ENCODE data around the gene CCDC121.

GRCh38 chr2:27621524-27621923 lies 7.3 kb downstream of the CCDC121 start:
- TF ChIP-seq EZH2 (IDR thresholded peaks at IDR 0.05; ENCODE audit: low read length) = no peak
- TF ChIP-seq, protein P1, sequence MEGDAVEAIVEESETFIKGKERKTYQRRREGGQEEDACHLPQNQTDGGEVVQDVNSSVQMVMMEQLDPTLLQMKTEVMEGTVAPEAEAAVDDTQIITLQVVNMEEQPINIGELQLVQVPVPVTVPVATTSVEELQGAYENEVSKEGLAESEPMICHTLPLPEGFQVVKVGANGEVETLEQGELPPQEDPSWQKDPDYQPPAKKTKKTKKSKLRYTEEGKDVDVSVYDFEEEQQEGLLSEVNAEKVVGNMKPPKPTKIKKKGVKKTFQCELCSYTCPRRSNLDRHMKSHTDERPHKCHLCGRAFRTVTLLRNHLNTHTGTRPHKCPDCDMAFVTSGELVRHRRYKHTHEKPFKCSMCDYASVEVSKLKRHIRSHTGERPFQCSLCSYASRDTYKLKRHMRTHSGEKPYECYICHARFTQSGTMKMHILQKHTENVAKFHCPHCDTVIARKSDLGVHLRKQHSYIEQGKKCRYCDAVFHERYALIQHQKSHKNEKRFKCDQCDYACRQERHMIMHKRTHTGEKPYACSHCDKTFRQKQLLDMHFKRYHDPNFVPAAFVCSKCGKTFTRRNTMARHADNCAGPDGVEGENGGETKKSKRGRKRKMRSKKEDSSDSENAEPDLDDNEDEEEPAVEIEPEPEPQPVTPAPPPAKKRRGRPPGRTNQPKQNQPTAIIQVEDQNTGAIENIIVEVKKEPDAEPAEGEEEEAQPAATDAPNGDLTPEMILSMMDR (optimal IDR thresholded peaks at IDR 0.05 in 1 of 3, IDR thresholded peaks at IDR 0.05 in 1 of 3, conservative IDR thresholded peaks at IDR 0.05 in 1 of 3; ENCODE audit: extremely low read depth in 1 of 3, insufficient read depth in 2 of 3, low read length in 3 of 3) = peak in 1 of 3 experiments; percentile 4

All from keratinocyte (primary cell).